Natural killer cell (primary cell): ENCODE data around the gene LYPD6B. TPM values are rescaled to one million over a fixed set of nuclear protein-coding genes. Genes with fewer than 3 reads are reported as not detected.

Experiments used
- ATAC-seq, 3 donors: fragments of 150-1000 bp in 2 of 3; fragments of 200-7000 bp in 1 of 3; cut with Tn5 transposase; 1 replicate in 1 of 3; 2 replicates in 2 of 3; pipeline ENCODE4 v1.10.0; 2021; ENCODE audit warnings: mild to moderate bottlenecking in 2 of 3, moderate library complexity in 2 of 3
- DNase-seq, 2 donors: peaks; one replicate each; pipeline versions ENCODE4 v3.0.0 to v3.0.0-alpha.2; 2013 to 2021; ENCODE audit warnings: mixed read lengths in 1 of 2
- H3K27ac ChIP-seq: one replicate; pipeline ENCODE4 v1.5.1; 2013; ENCODE audit warnings: mild to moderate bottlenecking, low read length
- H3K27me3 ChIP-seq: one replicate; pipeline ENCODE4 v1.6.1; 2013; ENCODE audit warnings: low read length; ENCODE audit not compliant: control insufficient read depth, insufficient read depth
- H3K36me3 ChIP-seq: one replicate; pipeline ENCODE4 v1.6.1; 2013; ENCODE audit warnings: low read length; ENCODE audit not compliant: control insufficient read depth, insufficient read depth
- H3K4me1 ChIP-seq: one replicate; pipeline ENCODE4 v1.6.1; 2013; ENCODE audit warnings: low read length; ENCODE audit not compliant: control insufficient read depth, insufficient read depth
- H3K4me3 ChIP-seq: one replicate; pipeline ENCODE4 v1.5.1; 2013; ENCODE audit warnings: low read length
- H3K9me3 ChIP-seq: one replicate; pipeline ENCODE4 v1.6.1; 2013; ENCODE audit warnings: low read length; ENCODE audit not compliant: control insufficient read depth, insufficient read depth
- H3K27ac Mint-ChIP-seq, 2 donors: one replicate each; pipeline ENCODE4 v1.8.0; 2022; ENCODE audit warnings: mild to moderate bottlenecking in 2 of 2, mixed read lengths in 2 of 2, moderate library complexity in 1 of 2
- H3K27me3 Mint-ChIP-seq, 2 donors: one replicate each; pipeline ENCODE4 v1.8.0; 2022; ENCODE audit warnings: low read depth in 2 of 2, mixed read lengths in 2 of 2
- H3K36me3 Mint-ChIP-seq: one replicate; pipeline ENCODE4 v1.8.0; 2022; ENCODE audit warnings: mixed read lengths
- H3K4me1 Mint-ChIP-seq, 2 donors: one replicate each; pipeline ENCODE4 v1.8.0; 2022; ENCODE audit warnings: mixed read lengths in 2 of 2
- H3K4me3 Mint-ChIP-seq: one replicate; pipeline ENCODE4 v1.8.0; 2022; ENCODE audit warnings: mild to moderate bottlenecking, moderate library complexity, mixed read lengths
- H3K9me3 Mint-ChIP-seq, 2 donors: one replicate each; pipeline ENCODE4 v1.8.0; 2022; ENCODE audit warnings: mixed read lengths in 2 of 2
- whole genome bisulfite sequencing: methylation state at CpG from one replicate; pipeline ENCODE4 v1.1.7; 2013; ENCODE audit warnings: missing lambda C conversion rate; ENCODE audit not compliant: insufficient coverage; 5-methylcytosine and 5-hydroxymethylcytosine counted together
- intact Hi-C: fragments of 100-400 bp; cut with micrococcal nuclease; formaldehyde crosslinking; loops from one replicate; pipeline ENCODE4 v1.14.2; 2022
- total RNA-seq, 4 donors: library from RNA; stranded (reverse); fragments of 120-200 nt in 1 of 4; gene quantifications; one replicate each; pipeline versions ENCODE4 v1.2.3 to v1.2.4, GENCODE V29; 2013 to 2022
- TF ChIP-seq, protein P1 (sequence below): fragments of 200-600 bp; IDR thresholded peaks from one replicate; pipeline ENCODE4 v1.8.0; 2022; ENCODE audit warnings: antibody characterized with exemption

The LYPD6B gene
- total RNA-seq, 3 donors from 2014 or later (not counting 1 experiment from before 2014, with no cell fraction given): not detected

DNA sequence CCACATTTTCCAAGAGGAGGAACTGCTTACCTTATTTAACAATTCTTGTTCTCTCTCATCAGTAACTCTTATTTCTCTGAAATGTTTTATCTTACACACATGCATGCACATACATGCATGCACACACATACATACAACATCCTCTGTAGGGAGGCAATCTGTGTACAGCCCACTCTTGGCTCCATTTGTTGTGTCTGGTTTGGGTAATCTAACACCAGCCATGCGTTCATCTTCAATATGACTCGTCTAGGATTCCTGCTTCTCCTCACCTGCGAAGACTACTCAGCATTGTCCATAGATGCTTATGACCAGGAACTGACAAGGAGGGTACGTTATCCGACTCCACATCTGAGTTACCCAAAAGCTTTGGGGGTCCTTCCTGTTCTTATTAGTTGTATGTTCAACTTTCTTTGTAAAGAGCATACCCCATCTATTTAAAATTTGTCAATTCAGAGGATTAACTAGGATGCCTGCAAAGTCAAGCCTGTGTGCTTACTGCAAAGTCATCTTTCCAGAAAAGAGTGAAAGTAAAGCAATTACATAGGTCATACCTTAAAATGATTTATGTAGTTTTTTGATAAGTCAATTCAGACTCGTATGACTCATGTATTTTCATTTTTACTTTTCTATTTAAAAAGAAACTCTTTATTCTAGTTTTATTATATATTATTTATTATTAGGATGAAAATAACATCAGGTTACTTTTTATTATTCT, 18.2 kb downstream of the LYPD6B start:
- H3K4me1 Mint-ChIP-seq: no peaks in the 10 kb centered on the region
- Histone ChIP-seq H3K4me1 (no peaks in the 10 kb centered on the region), H3K27ac (no peak overlapping the region), H3K27me3 (peaks cover 3% of the 10 kb centered on the region), H3K36me3 (no peaks in the 10 kb centered on the region), H3K4me3 (no peak overlapping the region), H3K9me3 (no peaks in the 10 kb centered on the region)
- H3K36me3 Mint-ChIP-seq: no peaks in the 10 kb centered on the region
- no peak overlapping the region for H3K27ac Mint-ChIP-seq
- peaks cover 3 to 8% of the 10 kb centered on the region in 2 donors for H3K27me3 Mint-ChIP-seq
- no peak for DNase-seq
- intact Hi-C loops: no loop called here
- H3K4me3 Mint-ChIP-seq: no peak overlapping the region
- H3K9me3 Mint-ChIP-seq: no peaks in the 10 kb centered on the region
- TF ChIP-seq, protein P1, sequence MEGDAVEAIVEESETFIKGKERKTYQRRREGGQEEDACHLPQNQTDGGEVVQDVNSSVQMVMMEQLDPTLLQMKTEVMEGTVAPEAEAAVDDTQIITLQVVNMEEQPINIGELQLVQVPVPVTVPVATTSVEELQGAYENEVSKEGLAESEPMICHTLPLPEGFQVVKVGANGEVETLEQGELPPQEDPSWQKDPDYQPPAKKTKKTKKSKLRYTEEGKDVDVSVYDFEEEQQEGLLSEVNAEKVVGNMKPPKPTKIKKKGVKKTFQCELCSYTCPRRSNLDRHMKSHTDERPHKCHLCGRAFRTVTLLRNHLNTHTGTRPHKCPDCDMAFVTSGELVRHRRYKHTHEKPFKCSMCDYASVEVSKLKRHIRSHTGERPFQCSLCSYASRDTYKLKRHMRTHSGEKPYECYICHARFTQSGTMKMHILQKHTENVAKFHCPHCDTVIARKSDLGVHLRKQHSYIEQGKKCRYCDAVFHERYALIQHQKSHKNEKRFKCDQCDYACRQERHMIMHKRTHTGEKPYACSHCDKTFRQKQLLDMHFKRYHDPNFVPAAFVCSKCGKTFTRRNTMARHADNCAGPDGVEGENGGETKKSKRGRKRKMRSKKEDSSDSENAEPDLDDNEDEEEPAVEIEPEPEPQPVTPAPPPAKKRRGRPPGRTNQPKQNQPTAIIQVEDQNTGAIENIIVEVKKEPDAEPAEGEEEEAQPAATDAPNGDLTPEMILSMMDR: no peak
- 95% methylated on average over 5 of the region's 6 CpGs for WGBS
- no peak for ATAC-seq

DNA sequence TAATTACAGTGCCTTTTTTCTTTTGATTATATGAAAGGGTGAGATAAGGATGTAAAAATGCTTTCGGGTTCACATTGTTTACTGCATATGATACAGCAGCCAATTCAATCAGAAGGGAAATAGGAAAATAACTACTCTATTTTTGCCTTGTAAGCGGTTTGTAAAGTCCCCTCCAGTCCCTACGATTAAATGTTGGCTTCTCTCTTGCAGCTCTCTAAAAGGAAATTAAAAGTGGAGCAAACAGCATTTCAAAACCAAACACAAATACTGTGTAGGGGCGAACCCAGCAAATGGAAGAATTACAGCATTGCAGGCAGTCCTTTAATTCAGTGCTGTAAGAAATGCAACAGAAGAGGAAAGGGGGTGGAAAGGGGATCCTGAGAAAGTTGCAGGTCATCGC, 18.9 kb downstream of the LYPD6B start:
- H3K36me3 Mint-ChIP-seq: no peaks in the 10 kb centered on the region

DNA sequence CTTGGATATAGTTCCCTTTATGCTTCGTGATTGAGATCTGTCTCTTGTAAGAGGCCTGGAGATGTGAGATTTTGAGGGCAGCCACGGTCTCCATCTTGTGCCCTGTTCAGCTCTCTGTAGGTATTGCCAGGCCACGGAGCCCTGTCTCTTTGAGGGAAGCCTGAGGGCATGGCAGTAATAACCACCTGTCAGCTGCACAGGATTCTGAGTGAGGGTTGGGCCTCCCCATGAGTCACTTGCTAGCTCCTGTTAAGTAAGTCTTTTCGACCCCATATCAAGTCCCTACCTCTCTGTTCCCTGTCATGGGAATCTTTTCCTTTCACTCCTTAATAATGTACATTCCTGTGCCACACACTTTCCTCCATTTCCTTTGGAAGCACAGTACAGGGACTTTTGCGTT, 20.4 kb downstream of the LYPD6B start:
- Mint-ChIP-seq H3K4me1 (no peaks in the 10 kb centered on the region), H3K27ac (no peak overlapping the region), H3K9me3 (no peaks in the 10 kb centered on the region), H3K27me3 (peaks cover 3 to 8% of the 10 kb centered on the region in 2 donors), H3K36me3 (no peaks in the 10 kb centered on the region), H3K4me3 (no peak overlapping the region)
- WGBS: 78% methylated on average over 5 of the region's 5 CpGs
- no peak overlapping the region for H3K27ac ChIP-seq
- H3K4me3 ChIP-seq: no peak overlapping the region
- no peaks in the 10 kb centered on the region for H3K9me3 ChIP-seq
- no peaks in the 10 kb centered on the region for H3K36me3 ChIP-seq
- DNase-seq: no peak
- TF ChIP-seq, protein P1: no peak
- intact Hi-C loops: no loop called here
- ATAC-seq: no peak
- no peaks in the 10 kb centered on the region for H3K4me1 ChIP-seq
- H3K27me3 ChIP-seq: peaks cover 3% of the 10 kb centered on the region

More for the DNA sequence above, 18.9 kb downstream of the LYPD6B start:
- Mint-ChIP-seq H3K4me1 (no peaks in the 10 kb centered on the region), H3K4me3 (no peak overlapping the region), H3K27ac (no peak overlapping the region), H3K27me3 (peaks cover 3 to 8% of the 10 kb centered on the region in 2 donors), H3K9me3 (no peaks in the 10 kb centered on the region)
- no peak overlapping the region for H3K4me3 ChIP-seq
- H3K9me3 ChIP-seq: no peaks in the 10 kb centered on the region
- ATAC-seq (no peak), DNase-seq (no peak)
- TF ChIP-seq, protein P1: no peak
- no peaks in the 10 kb centered on the region for H3K4me1 ChIP-seq
- no peak overlapping the region for H3K27ac ChIP-seq
- intact Hi-C loops: no loop called here
- 47% methylated on average over 4 of the region's 5 CpGs for WGBS
- peaks cover 3% of the 10 kb centered on the region for H3K27me3 ChIP-seq
- no peaks in the 10 kb centered on the region for H3K36me3 ChIP-seq

DNA sequence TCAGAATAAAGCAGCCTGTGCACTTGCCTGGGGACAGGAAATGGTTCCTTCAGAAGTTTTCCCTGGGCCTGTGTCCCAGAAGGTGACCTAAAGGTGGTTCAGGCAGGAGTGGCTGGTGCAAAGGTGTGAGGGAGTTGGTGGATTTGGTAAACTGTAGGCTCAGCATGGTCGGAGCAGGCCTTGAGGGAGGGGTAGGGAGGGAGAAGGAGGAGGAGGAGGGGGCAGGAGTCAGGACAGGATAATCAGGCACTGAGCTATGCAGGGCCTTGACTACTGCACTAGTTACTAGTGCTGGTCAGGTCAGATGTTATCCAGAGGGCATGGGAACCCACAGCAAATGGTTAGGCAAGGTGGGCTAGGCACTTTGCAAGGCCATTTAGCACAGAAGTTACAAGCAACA, 21.3 kb downstream of the LYPD6B start:
- Mint-ChIP-seq H3K36me3 (no peaks in the 10 kb centered on the region), H3K27ac (no peak overlapping the region), H3K9me3 (no peaks in the 10 kb centered on the region), H3K4me3 (no peak overlapping the region), H3K4me1 (no peaks in the 10 kb centered on the region), H3K27me3 (peaks cover 3 to 8% of the 10 kb centered on the region in 2 donors)
- intact Hi-C loops: no loop called here
- Histone ChIP-seq H3K4me3 (no peak overlapping the region), H3K9me3 (no peaks in the 10 kb centered on the region), H3K27me3 (peaks cover 3% of the 10 kb centered on the region), H3K36me3 (no peaks in the 10 kb centered on the region), H3K4me1 (no peaks in the 10 kb centered on the region), H3K27ac (no peak overlapping the region)
- DNase-seq (no peak), ATAC-seq (no peak)
- TF ChIP-seq, protein P1: no peak
- 72% methylated on average over 1 of the region's 1 CpG for WGBS
